Measurements from ENCODE around the gene ZBTB12.

ZBTB12 gene

GRCh38 chr6:31889331-31889972 lies 12.4 kb downstream of the ZBTB12 start:
- Histone ChIP-seq H3K27me3 (ENCODE audit: low read depth, low read length) (no peaks in the 10 kb centered on the region), H3K79me2 (ENCODE audit: low read length) (no peaks in the 10 kb centered on the region), H4K20me1 (ENCODE audit: insufficient read depth, low read length) (no peaks in the 10 kb centered on the region), H3K36me3 (replicated peaks; ENCODE audit: low read depth, low read length) (peaks cover 12% of the 10 kb centered on the region), H3K4me1 (ENCODE audit: low read length) (no peaks in the 10 kb centered on the region), H3K27ac (ENCODE audit: low read length) (no peak overlapping the region), H2AFZ (ENCODE audit: low read depth, low read length) (no peak overlapping the region), H3K4me2 (ENCODE audit: low read length) (no peak overlapping the region), H3K4me3 (ENCODE audit: low read length) (no peak overlapping the region), H3K9me3 (ENCODE audit: insufficient read depth, low read length) (no peaks in the 10 kb centered on the region), H3K9ac (ENCODE audit: low read length) (no peak overlapping the region)
- TF ChIP-seq EZH2phosphoT487 (IDR thresholded peaks at IDR 0.05; ENCODE audit: low read depth), result no peak
- no peak for TF ChIP-seq CTCF (IDR thresholded peaks at IDR 0.05; ENCODE audit: low read depth, low read length)

GRCh38 chr6:31888276-31889258 lies 13.3 kb downstream of the ZBTB12 start:
- H2AFZ ChIP-seq (ENCODE audit: low read depth, low read length), result no peak overlapping the region
- H3K4me1 ChIP-seq (ENCODE audit: low read length), result no peaks in the 10 kb centered on the region
- no peaks in the 10 kb centered on the region for H3K9me3 ChIP-seq (ENCODE audit: insufficient read depth, low read length)
- no peak for TF ChIP-seq EZH2phosphoT487 (IDR thresholded peaks at IDR 0.05; ENCODE audit: low read depth)
- TF ChIP-seq CTCF (IDR thresholded peaks at IDR 0.05; ENCODE audit: low read depth, low read length), result peak; percentile 70
- H4K20me1 ChIP-seq (ENCODE audit: insufficient read depth, low read length), result no peaks in the 10 kb centered on the region
- no peaks in the 10 kb centered on the region for H3K27me3 ChIP-seq (ENCODE audit: low read depth, low read length)
- H3K79me2 ChIP-seq (ENCODE audit: low read length), result no peaks in the 10 kb centered on the region
- no peak overlapping the region for H3K4me2 ChIP-seq (ENCODE audit: low read length)
- H3K36me3 ChIP-seq (replicated peaks; ENCODE audit: low read depth, low read length), result peaks cover 12% of the 10 kb centered on the region
- H3K4me3 ChIP-seq (ENCODE audit: low read length), result no peak overlapping the region
- no peak overlapping the region for H3K27ac ChIP-seq (ENCODE audit: low read length)
- H3K9ac ChIP-seq (ENCODE audit: low read length), result no peak overlapping the region

- H3K79me2 ChIP-seq (ENCODE audit: low read length), result no peaks in the 10 kb centered on the region
- H3K9ac ChIP-seq (ENCODE audit: low read length), result no peak overlapping the region
- H3K4me3 ChIP-seq (ENCODE audit: low read length), result no peak overlapping the region
- H3K4me2 ChIP-seq (ENCODE audit: low read length), result no peak overlapping the region
- H3K4me1 ChIP-seq (ENCODE audit: low read length), result no peaks in the 10 kb centered on the region
- no peaks in the 10 kb centered on the region for H3K9me3 ChIP-seq (ENCODE audit: insufficient read depth, low read length)
- no peak for TF ChIP-seq CTCF (IDR thresholded peaks at IDR 0.05; ENCODE audit: low read depth, low read length)
- no peak for TF ChIP-seq EZH2phosphoT487 (IDR thresholded peaks at IDR 0.05; ENCODE audit: low read depth)
- H4K20me1 ChIP-seq (ENCODE audit: insufficient read depth, low read length), result no peaks in the 10 kb centered on the region
- no peak overlapping the region for H3K27ac ChIP-seq (ENCODE audit: low read length)
- no peaks in the 10 kb centered on the region for H3K27me3 ChIP-seq (ENCODE audit: low read depth, low read length)
- H2AFZ ChIP-seq (ENCODE audit: low read depth, low read length), result no peak overlapping the region
- peaks cover 10% of the 10 kb centered on the region for H3K36me3 ChIP-seq (replicated peaks; ENCODE audit: low read depth, low read length)
Measured at GRCh38 chr6:31887173-31888007, 14.5 kb downstream of the ZBTB12 start.

Data from OCI-LY3 (cell line).